HFF-Myc (cell line): Measurements from ENCODE around the gene SCPEP1.

Experiments
- DNase-seq: peaks from one replicate; pipeline ENCODE4 v3.0.0-alpha.2; 2011; ENCODE audit warnings: low read depth; ENCODE audit errors: extremely low read depth
- H3K4me3 ChIP-seq: replicated peaks from 2 replicates; pipeline ENCODE4 v1.5.1; 2011; ENCODE audit warnings: low read depth, mild to moderate bottlenecking, control low read depth, low read length
- CTCF ChIP-seq: IDR thresholded peaks from 2 replicates; pipeline ENCODE4 v1.5.1; 2012; ENCODE audit warnings: mild to moderate bottlenecking, low read depth, low read length, control low read depth; ENCODE audit errors: missing control alignments

SCPEP1 gene

GRCh38 chr17:56988901-56989572, 11.1 kb downstream of the SCPEP1 start:
- no peak for TF ChIP-seq CTCF
- H3K4me3 ChIP-seq: no peak overlapping the region
- no peak for DNase-seq

GRCh38 chr17:56992364-56992763, 14.4 kb downstream of the SCPEP1 start:
- DNase-seq: no peak
- no peak for TF ChIP-seq CTCF
- H3K4me3 ChIP-seq: no peak overlapping the region

GRCh38 chr17:56994009-56994792, 16.3 kb downstream of the SCPEP1 start:
- DNase-seq: no peak
- no peak overlapping the region for H3K4me3 ChIP-seq
- no peak for TF ChIP-seq CTCF

- TF ChIP-seq CTCF: no peak
- H3K4me3 ChIP-seq: no peak overlapping the region
- no peak for DNase-seq
These were observed 17.8 kb downstream of the SCPEP1 start for GRCh38 chr17:56995766-56996165.

GRCh38 chr17:56997313-56997712, 19.4 kb downstream of the SCPEP1 start:
- H3K4me3 ChIP-seq: no peak overlapping the region
- no peak for DNase-seq
- TF ChIP-seq CTCF: no peak

- no peak for TF ChIP-seq CTCF
- H3K4me3 ChIP-seq: no peak overlapping the region
- DNase-seq: no peak
These were observed 23.6 kb downstream of the SCPEP1 start for GRCh38 chr17:57001541-57001940.

GRCh38 chr17:57002904-57003303, 25.0 kb downstream of the SCPEP1 start:
- no peak for TF ChIP-seq CTCF
- no peak for DNase-seq
- no peak overlapping the region for H3K4me3 ChIP-seq
